Ovary (tissue), 3 donors: Measurements from ENCODE around the gene NPHP4.

Experiments
- CTCF ChIP-seq, 3 donors: fragments of 450-650 bp in 2 of 3; fragments of 200-600 bp in 1 of 3; IDR thresholded peaks; one replicate each; pipeline versions ENCODE4 v1.5.1 to v1.8.0; 2016 to 2022; ENCODE audit warnings: antibody characterized with exemption in 3 of 3, mild to moderate bottlenecking in 1 of 3
- POLR2A ChIP-seq: fragments of 450-650 bp; IDR thresholded peaks from one replicate; pipeline ENCODE4 v1.6.1; 2017; ENCODE audit warnings: antibody characterized with exemption, mild to moderate bottlenecking, moderate library complexity
- donor health status: DM: no; HTN: no; CAD: no.

GRCh38 chr1:5847013-5847659 lies 145.1 kb downstream of the NPHP4 start:
- TF ChIP-seq CTCF (IDR thresholded peaks at IDR 0.05) (no peak), POLR2A (no peak)
